NCI-H1436 (cell line): Measurements from ENCODE around the gene SERPINB2.
"Not testable (repeated sequence)": the region's sequence is repeated elsewhere in the genome, so short reads cannot be mapped to it uniquely, and the experiment has no call there.

Experiments used
- DNase-seq: peaks from one replicate; lab custom pipeline; 2025; lab: John Stamatoyannopoulos, UW

Gene SERPINB2

GRCh38 chr18:63888470-63889190 is 1.1 kb downstream of the SERPINB2 start:
- no peak for DNase-seq

GRCh38 chr18:63889626-63890025 is 2.1 kb downstream of the SERPINB2 start:
- no peak for DNase-seq

DNA sequence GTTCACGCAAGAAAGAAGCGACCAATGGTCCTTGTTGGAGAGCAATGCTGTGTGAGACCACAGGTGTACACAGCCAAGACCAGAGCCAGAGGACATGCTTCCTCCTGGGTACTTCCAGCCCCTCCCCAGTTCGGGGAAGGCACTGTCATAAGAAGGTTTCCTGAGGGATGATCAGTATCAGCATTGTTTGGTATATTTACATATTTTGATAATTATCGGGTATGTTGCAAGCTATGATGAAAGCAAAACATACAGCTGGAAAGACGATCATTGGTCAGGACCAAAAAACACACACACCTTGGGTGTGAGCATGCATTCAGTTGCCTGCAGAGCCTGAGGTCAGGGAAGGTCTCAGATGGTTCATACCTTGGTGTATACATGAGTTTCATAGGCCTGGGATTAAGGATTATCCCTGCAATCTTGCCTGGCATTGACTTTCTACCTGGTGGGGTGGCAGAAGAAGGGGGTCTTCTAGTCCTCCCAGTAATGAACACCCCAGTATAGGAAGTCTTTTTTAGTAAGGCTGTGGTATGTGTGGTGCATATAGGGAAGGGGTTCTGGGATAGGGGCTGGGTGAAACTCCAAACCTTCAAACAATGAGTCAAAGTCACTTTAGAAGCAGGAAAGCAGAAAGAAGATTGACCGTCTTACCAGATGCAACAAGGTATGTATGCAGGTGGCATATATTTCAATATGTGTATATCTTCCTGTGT is 2.9 kb downstream of the SERPINB2 start:
- DNase-seq = no peak

DNA sequence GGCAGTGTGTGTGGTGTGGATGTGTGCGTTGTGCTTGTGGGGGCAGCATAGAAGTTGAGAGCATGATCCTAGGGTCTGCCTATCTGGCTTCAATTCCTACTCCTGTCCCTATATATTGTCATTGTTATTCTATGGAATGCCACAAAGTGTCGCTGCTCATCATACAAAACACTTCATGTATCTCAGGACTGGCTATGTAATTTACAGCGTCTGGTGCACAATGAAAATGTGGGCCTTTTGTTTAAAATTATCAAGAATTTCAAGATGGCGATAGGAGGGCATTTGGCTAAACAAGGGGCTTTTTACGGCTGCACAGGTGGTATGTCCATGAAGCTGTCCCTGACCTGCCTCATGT is 3.4 kb downstream of the SERPINB2 start:
- no peak for DNase-seq

DNA sequence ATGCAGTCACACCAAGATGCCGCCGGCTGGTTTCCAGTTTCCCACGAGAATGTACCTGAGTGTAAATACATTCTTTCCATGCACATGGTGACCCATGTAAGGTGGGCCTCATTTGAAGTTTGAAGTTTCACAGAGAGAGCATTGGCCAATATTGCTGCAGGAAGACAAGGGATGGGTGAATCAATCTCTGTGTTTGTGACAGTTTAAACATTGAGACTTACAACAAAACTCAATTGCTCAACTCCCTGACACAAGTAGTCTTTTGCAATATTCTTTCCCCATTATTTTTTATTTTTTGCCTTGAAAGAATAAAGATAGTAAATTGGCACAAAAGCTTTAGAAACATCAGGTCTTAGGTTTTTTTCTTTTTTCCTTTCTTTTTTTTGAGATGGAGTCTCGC is 5.1 kb downstream of the SERPINB2 start:
- no peak for DNase-seq

- no peak for DNase-seq
Observed at GRCh38 chr18:63894106-63894772, 6.7 kb downstream of the SERPINB2 start.

- DNase-seq = no peak
Observed at GRCh38 chr18:63895190-63895589, 7.7 kb downstream of the SERPINB2 start.

- DNase-seq = no peak
Observed at GRCh38 chr18:63897072-63897471, 9.6 kb downstream of the SERPINB2 start.

GRCh38 chr18:63899206-63899605 is 11.7 kb downstream of the SERPINB2 start:
- no peak for DNase-seq

- DNase-seq = no peak
Observed at GRCh38 chr18:63903851-63904570, 16.5 kb downstream of the SERPINB2 start.

- DNase-seq = no peak
Observed at GRCh38 chr18:63904694-63905093, 17.2 kb downstream of the SERPINB2 start.

GRCh38 chr18:63905361-63905760 is 17.9 kb downstream of the SERPINB2 start:
- DNase-seq = no peak

GRCh38 chr18:63906056-63906455 is 18.6 kb downstream of the SERPINB2 start:
- no peak for DNase-seq

GRCh38 chr18:63907664-63908063 is 20.2 kb downstream of the SERPINB2 start, which contains the start of gene SERPINB10:
TSS of gene SERPINB10 (plus strand) at chr18:63907958. CDS start at chr18:63915511, 7,553 bp downstream.
- no peak for DNase-seq

DNA sequence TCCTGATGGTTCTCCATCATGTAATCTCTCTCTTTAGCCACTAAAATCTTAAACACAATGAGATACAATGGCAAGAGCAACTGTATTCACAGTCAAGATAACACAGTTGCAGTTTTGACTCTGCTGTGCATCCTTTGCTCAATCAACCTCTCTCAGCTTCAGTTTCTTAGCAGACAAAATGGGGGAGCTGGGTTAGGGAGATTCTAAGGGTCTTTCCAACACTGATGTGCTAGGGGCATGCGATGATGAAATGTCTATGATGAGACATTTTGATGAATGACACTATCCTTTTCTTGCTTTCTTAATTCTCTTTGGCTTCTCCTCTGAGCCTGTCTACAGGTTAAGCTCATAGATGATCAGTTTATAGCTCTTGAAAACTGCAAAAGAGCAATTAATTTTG is 21.4 kb downstream of the SERPINB2 start:
- no peak for DNase-seq

GRCh38 chr18:63909870-63910269 is 22.4 kb downstream of the SERPINB2 start:
- no peak for DNase-seq

GRCh38 chr18:63917817-63918216 is 30.3 kb downstream of the SERPINB2 start:
- no peak for DNase-seq

DNA sequence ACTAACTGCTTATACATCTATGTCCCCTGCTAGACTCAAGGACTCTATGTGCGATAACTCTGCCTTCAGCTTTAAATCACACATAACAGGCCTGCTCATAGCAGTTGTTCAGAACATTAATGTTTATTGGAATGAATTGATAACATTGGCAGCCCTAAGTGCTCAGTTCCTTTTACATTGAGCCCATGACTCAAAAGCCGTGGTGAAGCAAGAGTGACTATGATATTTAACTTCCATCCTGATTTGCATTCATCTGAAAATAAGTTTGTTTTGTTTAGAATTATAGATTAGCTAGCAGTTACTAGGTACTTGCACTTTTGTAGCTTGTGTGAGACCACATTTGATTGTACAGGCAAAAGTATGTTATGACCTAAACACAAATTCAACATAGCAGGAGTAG is 34.5 kb downstream of the SERPINB2 start:
- DNase-seq = no peak

DNA sequence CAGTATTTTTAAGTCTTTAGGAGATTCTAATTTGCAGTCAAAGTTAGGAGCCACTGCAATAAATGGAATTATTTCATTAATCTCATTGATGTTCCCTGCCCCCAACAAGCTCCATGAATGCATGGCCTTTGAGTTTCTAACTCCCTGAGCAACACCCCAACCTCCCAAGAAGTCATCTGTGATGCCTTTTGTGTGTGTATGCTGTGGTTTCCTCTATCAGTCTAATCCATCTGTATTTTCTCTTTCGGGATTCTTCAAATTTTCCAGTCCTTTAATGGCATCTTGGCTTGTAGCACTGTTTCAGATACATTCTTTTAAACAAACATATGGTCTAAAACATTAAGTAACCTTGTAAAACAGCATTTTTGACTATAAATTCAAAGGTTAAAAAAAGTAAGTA is 37.0 kb downstream of the SERPINB2 start:
- DNase-seq = no peak

DNA sequence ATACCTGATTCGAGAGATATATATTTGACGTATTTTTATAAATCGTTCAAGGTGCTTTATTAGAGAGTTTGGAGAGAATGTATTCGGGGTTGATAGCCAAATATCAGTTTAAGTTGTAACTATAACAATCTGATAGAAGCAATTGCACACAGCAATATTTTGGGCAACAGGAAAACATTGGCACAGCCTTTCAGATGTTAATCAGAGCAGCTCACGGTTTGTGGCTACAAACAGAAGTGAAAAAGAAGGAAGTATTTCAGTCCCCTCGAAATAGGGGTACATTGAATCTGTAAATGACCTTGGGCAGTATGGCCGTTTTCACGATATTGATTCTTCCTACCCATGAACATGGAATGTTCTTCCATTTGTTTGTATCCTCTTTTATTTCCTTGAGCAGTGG is 40.8 kb downstream of the SERPINB2 start:
- DNase-seq = no peak

DNA sequence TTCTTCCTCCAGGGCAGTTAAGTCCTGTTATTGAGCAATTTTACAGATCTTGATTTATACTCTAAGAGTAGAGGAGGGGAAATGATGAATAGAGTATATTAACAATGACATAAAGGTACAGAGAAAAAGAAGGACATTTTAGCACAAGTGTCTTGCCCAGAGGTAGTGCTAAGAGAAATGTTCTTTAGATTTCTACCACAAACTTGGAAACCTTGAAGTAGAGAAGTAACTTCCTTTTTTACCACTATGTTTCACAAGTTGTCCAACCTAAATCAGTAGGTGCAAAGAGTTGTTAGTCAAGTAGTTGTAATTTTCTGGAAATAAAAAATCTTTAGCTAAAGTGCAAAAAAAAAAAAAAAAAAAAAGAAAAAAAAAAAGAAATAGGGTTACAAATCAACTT is 41.9 kb downstream of the SERPINB2 start:
- DNase-seq = not testable (repeated sequence)

- no peak for DNase-seq
Observed at GRCh38 chr18:63930773-63931354, 43.4 kb downstream of the SERPINB2 start.
